COLO668 (cell line): ENCODE measurements around the gene CD79A.
A peak's percentile ranks its signal among the peaks of the same experiment; 100 is the strongest.

ENCODE experiments used
- DNase-seq: peaks from one replicate; lab custom pipeline; 2025; ENCODE audit not compliant: unreplicated experiment; lab: John Stamatoyannopoulos, UW

Gene CD79A

GRCh38 chr19:41876847-41877832 is at the start of gene CD79A:
TSS of gene CD79A (plus strand) at chr19:41877279. CDS start at chr19:41877305, 26 bp downstream.
- DNase-seq = no peak

- no peak for DNase-seq
Measured at GRCh38 chr19:41837981-41838708, 38.9 kb upstream of the CD79A start.

- DNase-seq = no peak
Measured at GRCh38 chr19:41839211-41839610, 37.9 kb upstream of the CD79A start.

DNA sequence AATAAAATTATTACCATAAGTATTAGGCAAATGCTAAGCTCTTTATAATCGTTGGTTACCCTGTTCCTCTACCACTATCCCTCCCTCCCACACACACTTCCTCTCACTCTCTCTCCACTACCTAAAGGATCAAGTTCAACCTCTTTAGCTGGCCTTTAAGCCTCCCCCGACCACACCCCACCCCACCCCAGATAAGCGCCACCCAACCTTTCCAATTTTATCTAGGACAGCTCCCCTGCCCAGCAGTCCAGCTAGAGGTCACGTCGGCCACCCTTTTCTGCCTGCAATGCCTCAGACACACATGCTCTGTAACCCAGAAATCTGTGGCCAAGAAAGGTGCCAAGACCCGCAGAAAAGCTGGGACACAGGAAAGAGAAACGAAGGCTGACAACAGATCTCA is 33.7 kb upstream of the CD79A start:
- no peak for DNase-seq

GRCh38 chr19:41844601-41845000 is 32.5 kb upstream of the CD79A start, which contains the start of gene LYPD4:
TSS of gene LYPD4 (minus strand) at chr19:41844683. CDS start at chr19:41839285, 5,398 bp downstream.
- DNase-seq = no peak

DNA sequence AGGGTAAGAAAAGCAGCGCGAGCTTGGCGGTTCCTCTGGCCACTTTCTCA is 32.3 kb upstream of the CD79A start, which contains the start of gene DMRTC2:
Gene DMRTC2, plus strand, starts transcription at position 42 of the 50 bp plus-strand sequence. CDS start 2,387 bp downstream, outside the sequence.
- DNase-seq = no peak

- no peak for DNase-seq
Measured at GRCh38 chr19:41845051-41845590, 32.0 kb upstream of the CD79A start.

GRCh38 chr19:41847351-41848105 is 29.6 kb upstream of the CD79A start:
- no peak for DNase-seq

DNA sequence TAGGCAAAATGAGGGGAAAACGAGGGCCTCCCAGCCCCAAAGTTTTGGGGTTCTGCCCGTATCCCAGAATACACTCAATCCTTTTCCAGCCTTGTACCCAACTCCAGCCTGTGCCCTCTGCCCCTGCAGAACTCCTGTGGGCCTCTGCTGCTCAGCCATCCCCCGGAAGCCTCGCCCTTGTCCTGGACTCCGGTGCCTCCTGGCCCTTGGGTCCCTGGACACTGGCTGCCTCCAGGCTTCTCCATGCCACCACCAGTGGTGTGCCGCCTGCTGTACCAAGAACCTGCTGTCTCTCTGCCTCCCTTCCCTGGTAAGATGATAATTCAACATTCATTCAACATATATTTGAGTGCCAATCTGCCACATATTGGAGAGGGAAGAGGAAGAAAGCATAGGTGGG is 28.4 kb upstream of the CD79A start:
- DNase-seq = no peak

DNA sequence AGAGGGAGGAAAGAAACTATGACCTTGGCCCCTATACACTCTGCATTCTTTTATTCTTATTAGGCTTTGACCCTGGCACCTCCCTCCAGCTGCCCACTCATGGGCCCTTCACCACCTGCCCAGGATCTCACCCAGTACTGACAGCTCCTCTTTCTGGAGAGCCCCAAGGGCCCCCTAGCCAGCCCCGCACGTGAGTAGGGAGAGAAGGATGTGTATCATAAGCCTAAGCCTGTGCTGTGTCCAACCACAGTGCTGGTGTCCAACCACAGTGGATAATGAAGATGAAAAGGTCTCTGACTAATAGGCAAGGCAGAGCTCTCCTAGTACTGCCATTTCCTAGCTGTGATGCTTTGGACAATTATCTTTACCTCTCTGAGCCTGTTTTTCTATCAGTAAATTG is 28.0 kb upstream of the CD79A start:
- DNase-seq = no peak

- DNase-seq = no peak
Measured at GRCh38 chr19:41850381-41850780, 26.7 kb upstream of the CD79A start.

- no peak for DNase-seq
Measured at GRCh38 chr19:41851456-41851855, 25.6 kb upstream of the CD79A start.

GRCh38 chr19:41853344-41853743 is 23.7 kb upstream of the CD79A start:
- no peak for DNase-seq

DNA sequence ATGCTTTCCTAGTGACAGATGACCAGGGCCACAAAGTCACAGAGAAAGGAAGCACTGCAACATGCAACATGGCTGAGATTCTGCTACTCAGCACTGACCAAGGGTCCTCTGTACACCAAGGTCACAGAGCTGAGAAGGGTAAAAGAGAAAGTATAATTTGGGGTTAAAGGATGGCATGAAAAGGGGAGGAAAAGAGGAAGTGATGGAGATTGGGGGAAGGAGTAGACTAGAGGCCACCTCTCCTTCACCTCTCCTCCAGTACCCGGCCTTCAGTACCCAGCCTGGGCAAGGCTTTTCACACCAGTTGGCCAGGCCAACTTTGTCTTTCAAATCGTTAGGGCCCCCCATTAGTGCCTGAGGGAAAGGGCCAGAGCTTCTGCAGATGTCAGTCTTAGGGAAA is 23.3 kb upstream of the CD79A start:
- no peak for DNase-seq

DNA sequence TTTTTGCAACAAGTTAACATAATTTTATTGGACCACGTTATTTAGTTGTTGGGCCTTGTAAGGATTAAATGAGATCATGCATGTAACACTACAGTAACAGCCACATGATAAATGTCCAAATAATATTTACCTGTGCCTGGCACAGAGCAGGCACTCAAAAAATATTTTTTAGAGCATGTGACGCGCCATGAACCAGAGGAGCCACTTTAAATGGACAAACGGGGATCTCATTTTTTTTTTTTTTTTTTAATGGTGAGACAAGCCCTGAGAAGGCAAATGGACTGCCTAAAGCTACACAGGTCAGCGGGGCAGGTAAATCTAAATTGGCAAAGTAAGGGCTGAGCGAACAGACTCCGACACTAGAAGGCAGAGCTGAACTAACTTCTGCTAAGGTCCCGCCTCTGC is 17.9 kb upstream of the CD79A start:
- DNase-seq = no peak

DNA sequence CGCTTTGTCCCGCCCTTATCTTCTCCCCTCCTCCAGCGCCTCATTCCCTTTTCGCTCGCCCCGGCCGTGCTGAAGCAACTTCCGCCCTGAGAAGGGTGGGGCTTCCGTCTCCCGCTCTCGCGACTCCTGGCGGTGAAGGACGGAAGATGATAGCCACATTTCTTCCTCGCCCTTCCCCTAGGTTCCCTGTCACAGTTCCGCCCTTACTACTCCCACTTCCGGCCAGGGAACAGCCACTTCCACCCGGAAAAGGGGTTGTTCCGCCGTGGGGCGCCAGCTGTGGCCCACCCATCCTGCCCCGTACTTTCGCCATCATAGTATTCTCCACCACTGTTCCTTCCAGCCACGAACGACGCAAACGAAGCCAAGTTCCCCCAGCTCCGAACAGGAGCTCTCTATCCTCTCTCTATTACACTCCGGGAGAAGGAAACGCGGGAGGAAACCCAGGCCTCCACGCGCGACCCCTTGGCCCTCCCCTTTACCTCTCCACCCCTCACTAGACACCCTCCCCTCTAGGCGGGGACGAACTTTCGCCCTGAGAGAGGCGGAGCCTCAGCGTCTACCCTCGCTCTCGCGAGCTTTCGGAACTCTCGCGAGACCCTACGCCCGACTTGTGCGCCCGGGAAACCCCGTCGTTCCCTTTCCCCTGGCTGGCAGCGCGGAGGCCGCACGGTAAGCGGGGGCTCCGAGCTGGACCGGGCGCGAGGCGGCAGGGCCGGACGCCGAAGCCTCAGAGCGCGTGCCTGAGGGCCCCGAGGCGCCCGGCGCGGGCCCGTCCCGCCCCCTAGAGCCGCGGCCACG is 17.3 kb upstream of the CD79A start, which contains the start of gene RPS19:
Gene RPS19, plus strand, starts transcription at position 638 of the 801 bp plus-strand sequence. CDS start 520 bp downstream, outside the sequence.
- DNase-seq = peak; percentile 97

DNA sequence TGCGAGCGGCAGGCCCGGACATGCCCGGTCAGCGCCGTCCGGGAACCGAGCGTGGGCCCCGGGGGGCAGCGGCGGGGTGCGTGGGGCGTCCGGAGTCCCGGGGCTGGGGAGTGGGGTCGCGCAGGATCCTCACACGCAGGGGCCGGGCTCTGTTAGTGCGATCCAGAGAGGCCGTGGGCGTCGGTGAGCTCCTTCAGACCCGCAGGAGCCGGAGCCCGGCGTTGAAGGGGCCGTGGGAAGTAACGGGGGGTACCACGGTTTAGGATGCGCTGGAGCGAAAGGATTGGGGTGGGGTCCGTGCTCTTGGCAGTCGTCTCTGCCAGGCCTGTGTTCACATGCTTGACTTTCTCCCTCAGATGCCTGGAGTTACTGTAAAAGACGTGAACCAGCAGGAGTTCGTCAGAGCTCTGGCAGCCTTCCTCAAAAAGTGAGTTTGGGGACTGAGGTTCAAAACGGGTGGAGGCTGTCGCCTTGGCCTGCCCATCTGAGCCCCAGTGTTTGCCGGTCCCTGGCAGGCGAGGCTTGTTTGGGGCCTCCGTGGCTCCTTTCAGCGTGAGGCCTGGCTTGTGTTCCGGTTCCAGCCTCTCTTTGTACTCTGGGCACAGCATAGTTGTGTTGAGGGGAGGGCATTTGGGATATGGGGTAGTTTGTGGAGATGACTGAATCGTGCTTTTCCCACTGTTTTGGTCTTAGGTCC is 16.5 kb upstream of the CD79A start:
- DNase-seq = peak; percentile 12

GRCh38 chr19:41861116-41861768 is 15.8 kb upstream of the CD79A start:
- no peak for DNase-seq

DNA sequence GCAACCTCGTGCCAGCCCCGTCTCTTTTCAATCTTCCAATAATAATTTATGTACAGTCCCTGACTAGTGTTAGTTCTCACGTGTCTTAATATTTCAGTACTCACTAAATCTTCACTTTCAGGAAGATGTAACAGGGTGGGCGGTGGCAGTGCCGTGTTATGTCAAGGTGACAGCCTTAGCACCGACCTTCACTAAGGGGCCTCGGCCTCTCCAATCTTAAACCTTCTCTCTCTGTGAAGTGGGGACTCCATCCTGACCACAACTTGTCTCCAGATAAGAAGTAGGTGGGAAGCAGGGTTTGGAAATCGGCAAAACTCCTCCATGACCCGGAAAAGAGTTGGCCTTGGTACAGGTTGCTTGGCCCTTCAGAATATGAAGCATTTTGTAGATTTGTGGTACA is 15.2 kb upstream of the CD79A start:
- DNase-seq = no peak
